ENCODE results near the gene S100A16. TPM values are rescaled to one million over a fixed set of nuclear protein-coding genes. Genes with fewer than 3 reads are reported as not detected.
A peak's percentile ranks its signal among the peaks of the same experiment; 100 is the strongest.

S100A16 gene
- total RNA-seq, 1 donor from 2014 or later, result 886 TPM

- DNase-seq (ENCODE audit: low read depth), result no peak
- FAIRE-seq, result no peak
- Histone ChIP-seq H3K36me3 (ENCODE audit: control insufficient read depth, insufficient read depth, low read length) (peaks cover 6% of the 10 kb centered on the region), H3K4me3 (ENCODE audit: low read depth, low read length) (no peak overlapping the region), H3K27me3 (ENCODE audit: control insufficient read depth, insufficient read depth, low read length) (no peaks in the 10 kb centered on the region)
- TF ChIP-seq CTCF (IDR thresholded peaks at IDR 0.05; ENCODE audit: insufficient read depth, low read length, severe bottlenecking), result no peak
Measured at GRCh38 chr1:153617663-153618062, 4.7 kb upstream of the S100A16 start.

- H3K36me3 ChIP-seq (ENCODE audit: control insufficient read depth, insufficient read depth, low read length), result peaks cover 8% of the 10 kb centered on the region
- TF ChIP-seq CTCF (IDR thresholded peaks at IDR 0.05; ENCODE audit: insufficient read depth, low read length, severe bottlenecking), result no peak
- no peaks in the 10 kb centered on the region for H3K27me3 ChIP-seq (ENCODE audit: control insufficient read depth, insufficient read depth, low read length)
- peak; percentile 70 for DNase-seq (ENCODE audit: low read depth)
- no peak for FAIRE-seq
- H3K4me3 ChIP-seq (ENCODE audit: low read depth, low read length), result no peak overlapping the region
Measured at GRCh38 chr1:153616917-153617311, 4.0 kb upstream of the S100A16 start.

- Histone ChIP-seq H3K27me3 (ENCODE audit: control insufficient read depth, insufficient read depth, low read length) (no peaks in the 10 kb centered on the region), H3K36me3 (ENCODE audit: control insufficient read depth, insufficient read depth, low read length) (peaks cover 8% of the 10 kb centered on the region), H3K4me3 (ENCODE audit: low read depth, low read length) (peak within 1 kb of the TSS; percentile 63)
- TF ChIP-seq CTCF (IDR thresholded peaks at IDR 0.05; ENCODE audit: insufficient read depth, low read length, severe bottlenecking), result no peak
- peak; percentile 18 for FAIRE-seq
- peak; percentile 86 for DNase-seq (ENCODE audit: low read depth)
Measured at GRCh38 chr1:153616144-153616916, 3.4 kb upstream of the S100A16 start, which contains the start of gene S100A14. Gene S100A14, minus strand, starts transcription at chr1:153616325. Its CDS starts 467 bp downstream, at chr1:153615858.

- no peak for TF ChIP-seq CTCF (IDR thresholded peaks at IDR 0.05; ENCODE audit: insufficient read depth, low read length, severe bottlenecking)
- peak overlapping the region; percentile 63 for H3K4me3 ChIP-seq (ENCODE audit: low read depth, low read length)
- DNase-seq (ENCODE audit: low read depth), result peak; percentile 57
- FAIRE-seq, result no peak
- no peaks in the 10 kb centered on the region for H3K27me3 ChIP-seq (ENCODE audit: control insufficient read depth, insufficient read depth, low read length)
- peaks cover 8% of the 10 kb centered on the region for H3K36me3 ChIP-seq (ENCODE audit: control insufficient read depth, insufficient read depth, low read length)
Measured at GRCh38 chr1:153615406-153615805, 2.5 kb upstream of the S100A16 start.

- peak overlapping the region; percentile 63 for H3K4me3 ChIP-seq (ENCODE audit: low read depth, low read length)
Measured at GRCh38 chr1:153614906-153615305, 2.0 kb upstream of the S100A16 start.

More at GRCh38 chr1:153614906-153615305, 2.0 kb upstream of the S100A16 start:
- H3K36me3 ChIP-seq (ENCODE audit: control insufficient read depth, insufficient read depth, low read length), result peaks cover 11% of the 10 kb centered on the region
- H3K27me3 ChIP-seq (ENCODE audit: control insufficient read depth, insufficient read depth, low read length), result no peaks in the 10 kb centered on the region
- no peak for DNase-seq (ENCODE audit: low read depth)
- FAIRE-seq, result no peak
- TF ChIP-seq CTCF (IDR thresholded peaks at IDR 0.05; ENCODE audit: insufficient read depth, low read length, severe bottlenecking), result no peak

Measured in bronchial epithelial cell (primary cell).